ENCODE data around the gene IQSEC1.
A peak's percentile ranks its signal among the peaks of the same experiment; 100 is the strongest.

Gene IQSEC1

DNA sequence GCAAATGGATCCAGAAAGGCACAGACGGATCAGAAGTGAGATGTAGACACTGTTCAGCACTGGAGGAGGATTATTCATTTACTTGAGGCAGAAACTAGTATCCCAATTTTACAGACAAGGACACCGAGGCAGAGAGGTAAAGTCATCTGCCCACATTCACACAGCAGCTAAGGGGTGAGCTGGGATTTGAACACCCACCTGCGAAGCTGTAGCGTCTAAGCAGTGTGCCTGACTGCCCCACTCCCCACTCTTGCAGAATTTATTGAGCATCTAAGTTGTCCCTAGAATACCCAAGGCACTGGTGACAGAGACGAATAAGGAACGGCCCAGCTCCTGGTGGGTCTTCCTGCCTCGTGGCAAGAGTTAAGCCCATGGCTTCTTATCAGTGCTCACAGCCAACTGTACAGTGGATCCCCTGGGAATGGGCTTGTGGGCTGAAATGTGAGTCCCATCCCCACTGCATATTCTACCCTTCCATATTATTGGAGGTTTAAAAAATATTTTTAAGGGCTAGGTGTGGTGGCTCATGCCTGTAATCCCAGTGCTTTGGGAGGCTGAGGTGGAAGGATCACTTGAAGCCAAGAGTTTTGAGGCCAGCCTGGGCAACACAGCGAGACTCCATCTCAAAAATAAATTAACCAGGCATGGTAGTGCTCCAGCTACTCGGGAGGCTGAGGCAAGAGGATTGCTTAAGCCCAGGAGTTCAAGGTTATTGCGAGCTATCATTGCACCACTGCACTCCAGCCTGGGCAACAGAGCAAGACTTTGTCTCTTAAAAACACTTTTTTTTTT, 77.6 kb downstream of the IQSEC1 start:
- no peak for DNase-seq

DNA sequence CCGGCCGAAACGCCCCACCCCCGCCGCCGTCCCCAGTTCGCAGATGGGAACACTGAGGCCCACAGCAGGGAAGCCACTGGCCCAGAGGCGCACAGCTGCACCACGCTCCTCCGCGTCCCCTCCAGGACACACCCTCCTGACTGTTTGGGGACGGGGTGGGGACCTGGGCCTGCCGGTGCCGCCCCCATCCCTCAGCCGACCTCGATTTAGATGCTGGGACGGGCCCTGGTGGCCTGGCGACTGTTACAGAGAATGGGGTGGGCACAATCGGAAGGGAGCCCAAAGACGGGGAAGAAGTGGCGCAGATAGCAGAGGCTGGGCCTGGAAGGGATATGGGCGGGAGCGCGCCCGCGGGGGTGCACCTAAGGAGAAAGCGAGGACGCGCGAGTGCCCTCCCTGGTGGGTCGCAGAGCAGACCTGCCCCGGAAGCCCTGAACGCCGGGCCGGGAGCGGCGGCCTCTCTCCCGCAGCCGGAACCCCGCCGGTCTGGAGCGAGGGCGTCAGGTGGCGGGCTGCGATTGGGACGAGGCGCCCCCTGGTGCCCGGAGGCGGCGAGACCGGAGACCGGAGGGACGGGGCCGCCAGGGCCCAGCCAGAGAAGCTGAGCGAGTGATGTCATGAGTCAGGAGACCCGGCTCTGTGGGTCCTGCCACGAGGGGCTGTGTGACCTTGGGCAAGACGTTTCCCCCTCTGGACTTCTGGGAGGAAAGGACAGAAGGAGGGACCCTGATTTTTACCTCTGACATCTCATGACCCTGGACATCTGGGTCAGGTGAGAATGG, 78.4 kb downstream of the IQSEC1 start:
- DNase-seq, result peak; percentile 92

DNA sequence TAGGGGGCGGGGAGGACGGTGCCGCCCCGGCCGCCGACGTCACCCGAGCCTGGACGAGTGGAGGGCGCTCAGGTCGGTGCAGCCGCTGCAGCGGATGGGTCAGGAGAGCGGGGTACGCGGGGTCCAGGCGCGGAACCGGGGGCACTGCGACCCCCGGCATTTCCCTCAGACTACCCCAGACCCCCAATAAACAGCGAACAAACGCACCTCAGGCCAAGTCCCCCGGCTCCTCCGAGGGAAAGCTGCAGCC, 78.9 kb downstream of the IQSEC1 start:
- DNase-seq, result no peak

DNA sequence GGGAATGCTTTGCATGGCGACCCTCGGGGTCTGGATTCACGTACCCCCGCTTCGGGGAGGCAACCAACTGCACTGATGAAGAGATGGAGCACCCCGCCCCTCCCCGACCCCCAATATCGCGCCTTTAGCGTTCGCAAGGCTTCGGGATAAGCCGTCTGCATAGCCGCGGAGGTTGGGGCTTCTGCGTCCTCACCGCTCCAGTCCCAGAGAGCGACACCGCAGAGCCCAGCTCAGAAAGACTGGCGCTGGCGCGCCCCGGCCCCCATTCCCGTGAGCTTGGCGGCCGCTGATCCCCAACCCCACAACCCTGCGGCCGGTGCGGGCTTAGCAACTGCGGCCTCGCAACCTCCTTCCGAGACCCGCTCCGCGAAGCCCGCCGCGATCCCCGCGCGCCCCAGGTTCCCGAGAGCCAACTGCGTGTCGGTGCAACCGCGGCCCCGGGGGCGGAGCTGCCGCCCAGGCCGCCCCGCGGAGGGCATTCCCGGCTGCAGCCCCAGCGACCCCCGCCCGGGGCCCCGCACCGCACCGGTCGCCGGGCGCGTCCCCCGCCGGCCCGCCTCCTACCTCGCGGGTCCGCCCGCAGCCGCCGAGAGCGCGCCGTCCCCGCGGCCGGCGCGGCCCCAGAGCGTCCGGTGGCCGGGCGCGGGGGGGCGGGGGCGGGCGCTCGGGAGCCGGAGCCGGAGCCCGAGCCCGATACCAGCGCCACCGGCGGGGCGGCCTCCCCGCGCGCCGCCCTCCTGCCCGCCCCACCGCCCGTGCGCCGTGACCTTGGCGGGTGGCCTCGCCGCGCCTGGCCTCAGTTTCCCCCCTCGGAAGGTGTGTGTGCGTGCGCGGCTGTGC, 79.5 kb downstream of the IQSEC1 start:
- DNase-seq, result peak; percentile 62

DNA sequence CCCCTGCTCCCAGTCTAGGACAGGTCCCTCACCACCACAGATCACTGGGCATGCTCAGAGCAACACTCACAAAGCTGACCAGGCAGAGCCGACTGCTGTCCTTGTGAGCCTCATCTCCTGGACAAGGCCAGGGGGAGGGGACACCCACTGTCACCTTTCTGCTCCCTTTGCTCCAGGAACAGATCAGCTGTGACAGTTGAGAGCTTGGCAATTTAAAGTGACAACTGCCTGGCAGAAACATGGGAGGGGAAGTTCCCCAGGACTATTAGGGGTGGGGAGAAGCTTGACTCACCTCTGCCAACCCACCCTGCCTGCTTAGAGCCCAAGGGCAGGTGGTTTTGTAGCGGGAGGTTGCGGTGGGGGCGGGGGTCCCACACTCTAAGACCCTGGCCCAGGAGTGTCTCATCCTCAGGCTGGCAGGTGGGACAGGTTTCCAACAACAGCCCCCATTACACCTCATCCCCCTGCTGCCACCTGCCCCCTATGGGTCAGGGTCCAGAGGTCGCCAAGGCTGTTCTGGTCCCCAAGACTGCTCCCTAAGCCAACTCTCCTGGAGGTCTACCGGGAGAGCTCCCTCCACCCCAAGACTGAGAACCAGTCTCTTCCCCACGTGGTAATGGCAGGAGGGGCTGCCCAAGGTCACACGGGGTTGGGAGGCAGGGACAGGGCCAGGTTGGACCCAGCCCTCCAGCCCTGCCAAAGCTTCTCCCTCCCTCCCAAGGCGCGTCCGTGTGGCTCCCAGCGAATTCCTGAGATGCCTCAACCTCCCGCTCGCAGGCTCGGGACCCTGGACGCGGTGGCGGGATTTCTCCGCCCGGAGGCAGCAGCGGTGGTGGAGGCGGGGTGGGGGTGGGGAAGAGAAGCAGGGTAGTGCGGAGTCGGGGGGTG, 80.4 kb downstream of the IQSEC1 start:
- no peak for DNase-seq

DNA sequence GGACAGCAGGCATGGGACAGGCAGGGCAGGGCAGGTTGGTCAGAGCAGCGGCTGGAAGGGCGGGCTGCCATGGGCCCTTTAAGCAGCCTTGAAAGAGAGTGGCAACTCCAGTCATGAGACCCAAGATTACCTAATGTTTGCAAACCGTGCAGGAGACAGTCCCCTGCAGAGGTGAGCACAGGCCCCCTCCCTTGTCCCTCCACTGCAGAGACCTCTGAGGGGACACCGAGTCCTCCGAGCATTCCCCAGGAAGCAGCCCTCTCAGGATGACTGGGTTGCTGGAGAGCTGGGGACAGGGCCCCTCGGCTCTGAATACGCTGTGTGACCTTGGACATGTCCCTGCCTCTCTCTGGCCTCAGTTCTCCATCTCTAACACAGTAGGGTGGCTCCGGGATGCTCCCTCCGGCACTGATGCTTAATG, 81.4 kb downstream of the IQSEC1 start:
- DNase-seq, result no peak

DNA sequence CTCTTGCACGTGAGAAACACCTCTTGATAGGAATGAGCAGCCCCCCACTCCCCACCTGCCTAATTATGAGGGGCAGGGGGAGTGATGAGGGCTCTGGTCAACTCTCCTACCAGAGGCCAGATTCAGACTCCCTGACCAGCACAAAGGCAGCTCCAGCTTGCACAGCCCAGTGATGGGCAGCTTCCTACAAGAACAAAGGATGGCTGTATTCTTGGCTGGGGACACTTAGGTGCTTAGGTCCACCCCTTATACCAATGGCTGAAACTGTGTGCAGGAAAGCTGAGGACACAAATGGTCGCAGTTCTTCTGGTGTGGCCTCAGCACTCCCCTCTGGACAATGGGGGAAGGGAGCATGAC, 81.8 kb downstream of the IQSEC1 start:
- no peak for DNase-seq

DNA sequence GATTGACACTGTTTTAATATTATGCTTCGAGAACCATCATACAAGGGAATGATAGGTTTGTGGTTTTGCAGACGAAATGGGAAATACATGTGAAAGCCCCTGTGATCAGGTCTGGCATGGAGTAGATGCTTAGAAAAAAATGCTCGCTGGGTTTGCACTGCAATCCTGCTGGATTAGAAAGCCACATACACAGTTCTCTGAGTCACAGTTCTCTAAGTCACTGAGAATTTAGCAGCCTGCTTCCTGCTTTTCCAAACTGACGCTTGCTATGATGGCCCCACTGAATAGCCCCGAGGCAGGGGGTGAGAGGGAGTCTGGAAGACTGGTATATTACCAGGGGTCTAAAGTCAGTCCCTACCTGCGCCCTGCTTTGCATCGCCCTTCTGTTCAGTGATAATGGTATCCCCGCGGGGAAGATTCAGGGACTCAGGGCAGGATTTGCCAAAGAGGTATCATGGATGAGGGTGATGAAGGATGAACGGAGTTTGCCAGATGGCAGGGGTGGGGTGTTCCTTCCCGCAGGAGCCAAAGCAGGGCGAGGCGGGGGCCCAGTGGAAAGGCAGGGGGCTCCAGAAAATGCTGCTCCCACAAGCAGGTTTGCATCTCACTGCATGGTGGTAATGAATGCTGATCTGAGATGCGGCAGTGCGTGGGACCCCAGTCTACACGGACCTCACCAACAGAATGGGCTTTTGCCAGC, 82.3 kb downstream of the IQSEC1 start:
- no peak for DNase-seq

DNA sequence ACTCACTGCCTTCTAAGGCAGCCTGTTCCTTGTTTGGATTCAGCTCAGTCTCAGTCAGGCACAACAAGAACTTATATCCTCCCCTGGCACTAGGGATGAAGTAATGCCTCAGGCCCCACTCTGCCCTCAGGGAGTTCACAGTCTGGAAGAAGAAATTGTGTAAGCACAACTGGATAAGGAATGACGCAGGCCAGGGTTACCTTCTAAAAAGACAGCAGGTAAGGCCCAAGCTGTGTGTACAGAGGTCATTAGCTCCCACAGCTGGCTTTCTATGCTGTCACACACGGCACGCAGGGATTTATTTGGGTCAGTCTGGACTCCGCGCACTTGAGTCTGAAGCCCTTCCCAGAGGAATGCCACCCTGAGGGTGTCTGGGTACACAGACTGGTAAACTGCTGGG, 82.9 kb downstream of the IQSEC1 start:
- no peak for DNase-seq

DNA sequence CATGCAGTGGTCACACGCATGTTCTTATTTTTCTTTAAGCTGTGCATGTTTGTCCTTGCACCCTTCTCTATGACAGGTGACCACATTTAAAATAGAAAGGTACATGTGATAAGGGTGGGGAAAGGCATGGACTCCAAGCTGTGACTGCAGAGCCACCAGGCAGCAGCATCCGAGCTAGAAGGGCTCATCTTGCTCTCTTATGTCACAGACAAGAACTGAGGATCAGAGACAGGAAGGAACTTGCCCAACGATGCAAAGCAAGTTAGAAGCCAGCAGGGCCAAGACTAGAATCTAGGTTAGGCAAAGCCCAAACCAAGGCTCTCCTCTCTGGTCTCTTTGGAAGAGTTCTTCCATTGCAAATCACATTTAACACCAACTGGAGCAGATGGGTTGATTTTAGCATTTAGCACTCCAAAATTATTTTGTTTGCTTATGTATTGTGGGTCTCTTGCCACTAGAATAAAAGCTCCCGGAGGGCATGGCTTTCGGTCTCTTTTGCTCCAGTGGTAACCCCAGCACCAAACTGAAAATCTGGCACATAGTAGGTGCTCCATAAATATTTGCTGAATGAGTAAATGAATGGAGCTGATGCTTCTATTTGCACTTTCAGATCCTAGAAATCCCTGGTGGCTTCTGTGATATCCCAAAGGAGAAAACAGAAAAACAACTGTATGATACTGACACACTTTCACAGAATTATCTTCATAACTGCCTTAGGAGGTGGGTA, 84.3 kb downstream of the IQSEC1 start:
- no peak for DNase-seq

DNA sequence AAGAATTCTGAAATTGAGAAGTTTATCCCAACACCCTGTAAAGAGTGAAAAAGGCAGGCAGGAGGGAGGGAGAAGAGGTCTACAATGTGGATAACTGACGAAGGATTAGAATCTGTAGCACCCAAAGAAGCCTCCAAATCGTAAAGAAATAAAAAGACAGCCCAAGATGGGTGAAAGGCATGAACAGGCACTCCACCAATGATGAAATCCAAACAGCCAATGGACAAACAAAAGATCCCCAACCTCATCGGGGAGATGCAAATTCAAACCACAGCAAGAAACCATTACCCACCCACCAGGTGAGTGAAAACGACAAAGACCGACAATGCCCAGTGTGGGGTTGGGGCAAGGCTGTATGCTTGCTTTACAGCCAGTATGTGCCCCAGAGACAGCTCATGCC, 85.6 kb downstream of the IQSEC1 start:
- DNase-seq, result no peak

DNA sequence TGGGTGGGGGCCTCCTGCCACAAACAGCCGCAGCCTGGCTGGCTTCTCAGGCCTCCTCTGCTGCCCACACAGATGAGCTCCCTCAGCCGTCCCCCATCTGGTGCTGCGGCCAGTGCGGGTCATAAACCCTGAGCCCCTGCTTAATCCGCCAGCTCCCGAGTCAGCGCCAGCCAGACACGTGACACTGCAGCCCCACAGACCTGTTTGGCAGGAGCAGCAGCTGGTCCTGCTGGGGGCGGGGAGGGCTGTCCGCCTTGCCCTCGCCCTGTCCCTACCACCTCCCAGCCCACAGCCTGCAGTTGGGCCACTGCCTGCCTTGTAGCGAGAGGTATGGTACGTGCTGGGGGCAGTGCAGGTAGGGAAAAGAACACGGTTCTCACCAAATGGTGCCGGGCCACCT, 86.2 kb downstream of the IQSEC1 start:
- DNase-seq, result no peak

DNA sequence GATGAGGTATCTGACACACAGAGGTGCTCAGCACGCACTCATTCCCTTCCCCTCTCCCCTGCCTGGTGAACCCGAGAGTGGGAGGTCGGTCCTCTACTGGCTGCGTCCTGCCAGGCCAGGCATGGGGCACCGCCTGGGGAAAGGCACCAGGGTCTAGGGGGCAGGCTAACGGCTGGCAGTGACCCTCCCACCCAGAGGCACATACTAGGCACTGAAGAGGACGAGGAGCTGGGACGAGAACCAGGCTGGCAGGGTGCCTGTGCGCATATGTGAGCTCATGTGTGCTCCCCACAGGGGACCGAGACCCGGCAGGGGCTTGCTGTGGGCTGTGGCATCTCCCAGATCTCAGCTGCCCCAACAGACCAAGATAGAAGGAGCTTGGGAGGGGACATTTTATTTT, 86.7 kb downstream of the IQSEC1 start:
- DNase-seq, result no peak

DNA sequence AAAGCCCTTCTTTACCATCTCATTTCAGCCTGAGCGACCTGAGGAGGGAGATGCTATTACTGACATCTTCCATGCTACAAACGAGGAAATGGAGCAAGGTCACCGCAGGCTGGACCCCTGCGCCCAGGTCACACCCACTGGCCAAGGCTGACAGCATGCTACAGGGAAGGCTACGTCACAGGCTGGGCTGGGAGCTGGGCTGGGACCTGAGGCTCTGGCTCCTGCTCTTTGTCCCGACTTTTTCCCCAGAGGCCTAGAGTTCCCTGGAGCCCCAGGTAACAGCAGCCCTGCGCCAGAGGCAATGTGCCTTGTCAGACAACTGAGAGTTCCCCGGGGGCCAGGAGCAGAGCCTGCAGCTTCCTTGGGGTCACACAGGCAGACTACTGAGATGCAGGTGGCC, 87.2 kb downstream of the IQSEC1 start:
- DNase-seq, result no peak

DNA sequence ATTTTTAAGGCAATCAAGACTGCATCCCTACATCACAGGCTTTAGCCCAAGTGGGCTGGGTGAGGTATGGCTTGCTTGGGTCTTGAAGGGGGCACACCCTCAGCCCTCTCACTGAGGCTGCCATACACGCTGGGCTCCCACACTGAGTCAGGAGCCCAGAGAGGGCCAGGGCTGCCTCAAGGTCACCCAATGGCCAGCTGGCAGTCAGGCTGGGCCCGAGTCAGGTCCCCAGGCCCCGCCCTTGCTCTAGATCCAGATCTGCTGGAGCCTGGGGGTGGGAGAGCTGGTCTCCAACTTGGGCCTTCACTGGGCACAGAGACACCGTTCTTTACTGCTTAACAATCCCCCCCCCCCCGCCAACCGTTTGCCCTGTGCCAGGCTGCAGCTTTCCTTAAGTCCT, 88.1 kb downstream of the IQSEC1 start:
- DNase-seq, result no peak

DNA sequence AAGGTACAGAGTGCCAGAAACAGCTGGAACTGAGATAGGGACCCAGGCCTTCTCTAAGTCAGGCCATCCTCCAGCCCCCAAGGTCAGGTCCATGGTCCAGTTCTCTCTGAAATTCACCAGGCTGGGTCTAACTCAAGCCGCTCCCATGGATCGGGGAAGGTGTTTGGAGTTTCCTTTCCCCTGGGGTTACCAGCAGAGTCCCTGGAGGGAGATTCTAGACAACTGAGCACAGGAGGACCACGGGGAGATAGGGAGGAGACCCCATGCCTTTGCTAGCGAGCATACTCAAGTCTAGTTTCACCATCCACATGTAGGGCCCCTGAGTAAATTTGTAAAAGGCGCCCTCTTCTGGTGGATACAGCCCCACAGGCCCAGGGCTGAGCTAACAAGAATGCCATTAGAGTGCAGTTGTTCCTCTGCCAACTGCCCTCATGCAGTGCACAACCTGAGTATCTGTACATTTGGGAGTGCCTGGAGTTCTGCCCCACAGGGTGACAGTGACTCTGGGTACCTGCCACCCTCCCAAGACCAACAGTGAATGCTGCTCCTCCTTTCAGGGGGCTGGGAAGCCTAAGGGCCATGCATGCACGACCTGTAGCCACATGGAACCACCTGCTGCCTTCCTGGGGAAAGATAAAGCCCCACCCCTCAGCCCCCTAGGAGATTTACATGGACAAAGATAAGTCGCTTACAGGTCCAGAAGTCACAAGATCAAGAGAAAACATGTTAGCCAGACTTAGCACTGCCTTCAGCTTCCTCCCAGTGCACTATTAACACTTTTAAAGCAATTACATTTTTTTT, 89.0 kb downstream of the IQSEC1 start:
- peak; percentile 95 for DNase-seq

DNA sequence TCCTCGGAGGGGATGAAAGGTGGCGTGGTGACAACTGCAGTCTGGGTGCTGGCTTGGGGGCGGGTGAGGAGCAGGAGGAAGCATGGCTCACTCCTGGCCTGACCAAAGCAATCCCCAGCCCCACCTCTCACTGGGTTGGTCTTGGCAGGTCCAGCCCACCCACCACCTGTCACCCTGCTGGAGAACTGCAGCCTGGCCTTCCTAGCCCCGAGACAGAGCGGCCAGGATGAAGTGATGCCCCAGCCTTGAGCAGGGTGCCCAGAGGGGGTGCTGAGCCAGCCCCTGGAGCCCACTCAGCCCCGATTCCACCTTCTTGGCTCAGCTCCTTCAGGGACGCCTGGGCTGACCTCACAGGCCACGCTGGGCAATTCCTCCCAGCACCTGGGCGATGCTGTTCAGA, 89.9 kb downstream of the IQSEC1 start:
- DNase-seq, result no peak

DNA sequence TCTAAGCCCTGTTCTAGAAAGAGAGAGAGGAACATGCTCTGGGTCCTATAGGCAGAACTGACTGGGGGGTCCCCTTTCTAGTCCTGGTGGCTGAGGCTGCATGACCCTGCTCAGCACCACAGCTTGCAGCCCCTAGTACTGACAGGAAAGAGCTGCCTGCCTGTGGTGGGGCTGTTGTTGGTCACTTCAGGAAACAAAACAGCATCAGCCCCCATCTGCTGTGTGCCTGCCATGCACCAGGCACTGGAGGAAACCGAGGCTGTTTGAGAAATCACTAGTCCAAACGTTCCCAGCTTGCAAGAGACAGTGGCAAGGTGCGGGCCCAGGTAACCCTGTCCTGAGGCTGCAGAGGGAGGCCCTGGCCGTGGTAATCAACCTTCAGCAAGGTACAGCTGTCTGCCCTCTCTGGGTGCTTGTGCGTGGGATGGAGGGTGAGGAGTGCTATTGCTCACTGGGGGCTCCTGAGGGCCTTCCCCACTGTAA, 90.6 kb downstream of the IQSEC1 start:
- no peak for DNase-seq

DNA sequence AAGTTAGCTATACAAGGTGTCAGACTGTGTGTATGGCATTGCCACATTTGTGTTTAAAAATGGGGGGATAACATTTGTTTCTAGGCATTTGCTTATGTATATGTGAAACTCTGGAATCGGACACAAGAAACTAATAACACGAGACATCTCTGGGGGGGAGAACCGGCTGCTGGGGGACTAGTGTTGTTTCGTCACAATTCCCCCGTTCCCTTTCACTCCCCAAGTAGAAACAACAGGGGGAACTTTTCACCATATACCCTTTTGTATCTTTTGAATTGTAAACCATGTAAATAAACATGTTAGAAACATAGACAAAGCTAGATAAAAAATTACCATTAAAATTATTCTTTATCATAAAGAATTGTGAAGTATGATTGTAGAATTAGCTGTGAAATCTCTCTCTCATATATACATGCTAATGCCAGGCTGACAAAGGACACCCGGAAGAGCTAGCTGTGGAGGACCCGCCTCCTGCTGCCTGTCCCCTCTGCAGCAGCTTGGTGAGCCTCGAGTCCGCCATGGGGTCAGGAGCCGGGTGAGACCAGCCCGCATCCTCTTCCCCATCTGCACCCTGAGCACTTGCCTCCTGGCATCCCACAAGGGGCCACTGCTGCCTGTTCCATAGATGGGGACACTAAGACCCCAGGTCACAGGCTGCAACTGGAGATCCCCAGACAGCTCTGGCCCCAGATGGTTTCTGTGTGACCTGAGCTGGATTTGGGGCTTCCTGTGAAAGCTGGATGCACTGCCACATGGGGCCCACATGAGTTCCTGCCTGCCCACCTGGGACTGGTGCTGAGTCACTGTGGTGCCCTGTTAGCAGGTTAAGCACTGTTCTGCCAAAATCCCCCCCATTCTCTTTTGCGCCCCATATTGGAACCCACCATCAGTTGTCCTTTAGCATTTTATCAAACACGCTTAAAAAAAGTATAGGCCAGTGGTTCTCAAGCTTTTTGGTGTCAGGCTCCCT, 91.6 kb downstream of the IQSEC1 start:
- DNase-seq, result no peak

Measured in hematopoietic multipotent progenitor cell treated with erythropoietin and hydrocortisone succinate and interleukin-3 and kit ligand, for 6 days (in vitro differentiated cells).